Measurements from ENCODE around the gene MRPS2.
"Not testable (repeated sequence)": the region's sequence is repeated elsewhere in the genome, so short reads cannot be mapped to it uniquely, and the experiment has no call there.

MRPS2 gene

DNA sequence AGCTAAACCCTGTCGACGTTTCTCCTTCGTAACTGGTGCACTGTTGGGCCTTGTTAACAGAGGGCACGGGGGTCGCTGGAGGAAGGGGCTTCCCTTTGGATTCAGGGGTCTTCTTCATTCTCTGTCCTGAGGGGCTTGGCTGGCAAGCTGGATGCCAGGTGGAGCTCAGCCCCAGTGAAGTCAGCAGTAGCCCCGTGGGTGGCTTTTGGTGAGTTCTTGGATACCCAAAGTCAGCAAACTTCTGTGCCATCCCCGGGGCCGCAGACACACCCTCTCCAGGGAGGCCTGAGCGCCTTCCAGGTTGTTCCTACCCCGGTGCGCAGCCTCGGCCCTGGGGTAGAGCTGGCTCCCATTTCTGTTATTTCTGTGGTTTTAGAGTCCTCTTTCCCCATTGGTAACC lies 33.2 kb downstream of the MRPS2 start:
- no peak overlapping the region for H3K27ac ChIP-seq
- TF ChIP-seq, protein P1, sequence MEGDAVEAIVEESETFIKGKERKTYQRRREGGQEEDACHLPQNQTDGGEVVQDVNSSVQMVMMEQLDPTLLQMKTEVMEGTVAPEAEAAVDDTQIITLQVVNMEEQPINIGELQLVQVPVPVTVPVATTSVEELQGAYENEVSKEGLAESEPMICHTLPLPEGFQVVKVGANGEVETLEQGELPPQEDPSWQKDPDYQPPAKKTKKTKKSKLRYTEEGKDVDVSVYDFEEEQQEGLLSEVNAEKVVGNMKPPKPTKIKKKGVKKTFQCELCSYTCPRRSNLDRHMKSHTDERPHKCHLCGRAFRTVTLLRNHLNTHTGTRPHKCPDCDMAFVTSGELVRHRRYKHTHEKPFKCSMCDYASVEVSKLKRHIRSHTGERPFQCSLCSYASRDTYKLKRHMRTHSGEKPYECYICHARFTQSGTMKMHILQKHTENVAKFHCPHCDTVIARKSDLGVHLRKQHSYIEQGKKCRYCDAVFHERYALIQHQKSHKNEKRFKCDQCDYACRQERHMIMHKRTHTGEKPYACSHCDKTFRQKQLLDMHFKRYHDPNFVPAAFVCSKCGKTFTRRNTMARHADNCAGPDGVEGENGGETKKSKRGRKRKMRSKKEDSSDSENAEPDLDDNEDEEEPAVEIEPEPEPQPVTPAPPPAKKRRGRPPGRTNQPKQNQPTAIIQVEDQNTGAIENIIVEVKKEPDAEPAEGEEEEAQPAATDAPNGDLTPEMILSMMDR (IDR thresholded peaks at IDR 0.05) = no peak
- TF ChIP-seq ZFX (IDR thresholded peaks at IDR 0.05; ENCODE audit: borderline replicate concordance) = no peak

GRCh38 chr9:135534192-135534711 lies 33.8 kb downstream of the MRPS2 start:
- H3K27ac ChIP-seq = not testable (repeated sequence)

DNA sequence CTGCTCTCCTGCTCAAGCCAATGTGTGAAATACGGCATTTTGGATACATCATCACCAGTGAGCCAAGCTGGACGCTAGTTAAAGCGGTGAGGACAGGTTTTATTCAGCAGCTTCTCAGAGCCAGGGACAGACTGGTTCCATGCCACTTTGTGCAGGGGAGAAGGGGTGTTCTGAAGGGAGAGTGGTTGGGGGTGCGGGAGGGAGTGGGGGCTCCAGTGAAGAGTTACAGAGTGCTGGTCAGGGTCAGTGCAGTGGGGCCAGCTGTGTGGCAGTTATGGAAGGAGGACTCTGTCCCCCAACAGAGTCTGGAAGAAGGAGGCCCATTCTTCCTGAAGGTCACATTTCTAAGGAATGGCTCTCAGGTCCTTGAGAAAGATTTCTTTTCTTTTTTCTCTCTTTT lies 34.3 kb downstream of the MRPS2 start:
- H3K27ac ChIP-seq = not testable (repeated sequence)

DNA sequence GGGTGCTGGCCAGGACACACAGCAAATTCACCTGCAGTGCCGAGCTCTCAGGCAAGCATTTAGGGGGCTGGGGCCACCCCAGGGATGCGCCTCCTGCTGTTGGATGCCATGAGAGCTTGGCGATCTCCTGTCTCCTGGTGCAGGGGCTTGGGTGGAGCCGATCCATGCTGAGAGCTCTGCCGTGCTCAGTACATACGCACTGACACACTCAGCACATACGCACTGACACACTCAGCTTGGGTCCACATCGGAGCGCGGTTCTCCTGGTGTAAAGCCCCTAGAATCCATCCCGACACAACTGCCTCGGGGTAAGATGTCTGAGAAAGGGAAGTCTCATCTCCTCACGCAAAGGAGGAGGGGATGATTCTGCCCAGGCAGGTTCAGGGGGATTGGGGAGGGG lies 35.1 kb downstream of the MRPS2 start:
- not testable (repeated sequence) for H3K27ac ChIP-seq

DNA sequence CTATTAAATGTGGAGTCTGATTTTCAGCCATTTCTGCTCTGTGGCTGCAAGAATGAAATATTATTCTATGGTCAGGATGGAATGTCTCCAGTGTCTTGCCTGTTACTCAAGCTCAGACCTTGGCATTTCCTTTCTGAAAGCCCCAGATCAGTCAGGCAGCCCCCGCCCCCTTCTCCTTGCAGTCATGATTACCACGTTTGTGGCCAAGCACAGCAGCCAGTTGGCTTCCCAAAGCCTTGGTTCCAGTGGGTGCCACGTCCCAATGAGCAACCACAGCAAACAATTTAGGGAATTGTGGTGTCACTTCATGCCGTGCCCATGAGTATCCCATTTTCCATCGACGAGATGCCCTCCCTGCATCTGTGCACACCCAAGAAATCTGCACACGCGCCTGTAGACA lies 35.7 kb downstream of the MRPS2 start:
- TF ChIP-seq, protein P1 (IDR thresholded peaks at IDR 0.05) = no peak
- TF ChIP-seq ZFX (IDR thresholded peaks at IDR 0.05; ENCODE audit: borderline replicate concordance) = no peak
- H3K27ac ChIP-seq = no peak overlapping the region

GRCh38 chr9:135543262-135543894 lies 42.9 kb downstream of the MRPS2 start:
- not testable (repeated sequence) for H3K27ac ChIP-seq

- TF ChIP-seq, protein P1 (IDR thresholded peaks at IDR 0.05) = no peak
- no peak overlapping the region for H3K27ac ChIP-seq
These were observed 44.6 kb downstream of the MRPS2 start for GRCh38 chr9:135544981-135545635.

DNA sequence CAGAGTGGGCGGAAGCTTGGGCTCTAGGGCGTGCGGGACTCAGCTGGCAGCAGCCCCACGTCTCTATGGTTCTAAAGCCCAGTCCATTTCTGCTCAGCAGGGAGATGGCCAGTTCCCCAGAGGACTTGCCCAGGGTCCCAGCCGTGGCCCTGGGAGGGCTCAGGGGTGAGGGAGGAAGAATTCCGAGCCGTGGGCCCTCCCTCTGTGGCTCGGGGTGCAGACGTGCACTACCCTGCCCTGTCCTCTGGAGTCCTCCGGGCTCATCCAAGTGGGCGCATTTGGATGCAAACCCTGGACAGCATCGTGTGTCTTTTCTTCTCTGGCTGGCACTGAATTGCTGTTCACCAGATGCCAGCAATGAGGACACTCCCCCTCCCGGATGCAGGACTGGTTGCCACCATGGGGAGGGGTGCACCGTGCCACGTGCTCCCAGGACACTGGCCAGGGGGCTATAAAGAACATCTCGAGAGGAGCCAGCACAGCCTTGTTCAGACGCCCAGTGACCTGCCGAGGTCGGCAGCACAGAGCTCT lies 45.2 kb downstream of the MRPS2 start, which contains the start of gene OBP2A:
Gene OBP2A, plus strand, starts transcription at position 481 of the 531 bp plus-strand sequence. CDS start 55 bp downstream, outside the sequence.
- H3K27ac ChIP-seq = not testable (repeated sequence)

- H3K27ac ChIP-seq = not testable (repeated sequence)
These were observed 46.5 kb downstream of the MRPS2 start for GRCh38 chr9:135546792-135547617.

DNA sequence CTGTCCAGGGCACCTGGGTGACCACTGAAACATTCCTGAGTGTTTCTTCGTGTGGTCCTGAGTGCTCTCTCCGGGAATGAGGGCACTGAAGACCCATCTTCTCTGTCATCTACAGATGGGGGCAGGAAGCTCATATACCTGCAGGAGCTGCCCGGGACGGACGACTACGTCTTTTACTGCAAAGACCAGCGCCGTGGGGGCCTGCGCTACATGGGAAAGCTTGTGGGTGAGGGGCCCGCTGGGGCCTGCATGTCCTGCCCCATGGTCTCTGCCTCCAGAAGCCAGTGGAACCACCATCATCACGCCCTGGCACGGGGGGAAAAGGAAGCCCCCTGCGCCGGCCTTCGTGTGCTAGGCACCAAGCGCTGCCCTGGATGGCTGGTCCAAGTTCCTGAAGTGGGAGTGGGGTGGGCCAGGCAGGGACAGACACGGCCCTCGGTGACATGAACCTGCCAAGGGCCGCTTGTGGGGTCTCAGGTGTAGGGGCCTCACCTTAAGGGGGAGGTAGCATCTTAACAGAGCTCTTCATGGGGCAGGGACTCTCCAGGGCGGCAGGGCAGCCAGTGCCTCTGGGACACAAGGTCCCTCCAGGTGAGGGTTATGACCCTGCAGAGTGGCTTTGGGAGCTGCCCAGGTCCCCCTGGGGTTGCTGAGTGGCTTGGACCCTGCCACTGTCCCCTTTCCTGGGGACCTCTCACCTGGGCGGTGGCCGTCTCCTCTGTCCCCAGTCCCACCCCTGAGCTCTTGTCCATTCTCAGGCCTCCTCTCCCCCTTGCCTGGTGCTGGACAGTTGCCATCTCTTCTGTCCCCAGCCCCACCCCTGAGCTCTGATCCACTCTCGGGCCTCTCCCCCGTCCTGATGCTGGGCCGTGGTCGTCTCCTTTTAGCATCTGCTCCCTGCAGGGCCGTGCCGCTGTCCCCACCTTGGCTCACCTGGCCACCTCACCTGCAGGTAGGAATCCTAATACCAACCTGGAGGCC lies 47.6 kb downstream of the MRPS2 start:
- no peak overlapping the region for H3K27ac ChIP-seq
- TF ChIP-seq ZFX (IDR thresholded peaks at IDR 0.05; ENCODE audit: borderline replicate concordance) = no peak
- TF ChIP-seq, protein P1 (IDR thresholded peaks at IDR 0.05) = no peak

- H3K27ac ChIP-seq = not testable (repeated sequence)
These were observed 49.2 kb downstream of the MRPS2 start for GRCh38 chr9:135549478-135550343.
